HepG2 (cell line): ENCODE measurements around the gene NEURL2. TPM values are rescaled to one million over a fixed set of nuclear protein-coding genes. Genes with fewer than 3 reads are reported as not detected.

Experiments
- AGO2 ChIP-seq: fragments of 200-400 bp; formaldehyde crosslinking; optimal IDR thresholded peaks from 2 replicates; pipeline ENCODE3; 2017; ENCODE audit warnings: mild to moderate bottlenecking, low read depth, low read length, moderate library complexity
- GMEB2 ChIP-seq: IDR thresholded peaks from 2 replicates; pipeline ENCODE4 v1.6.1; 2016; ENCODE audit warnings: missing biosample characterization, missing genetic modification reagents, low read depth
- HMGXB3 ChIP-seq: sonication (generic); formaldehyde crosslinking; IDR thresholded peaks from 2 replicates; pipeline ENCODE4 v1.4.0; 2020; ENCODE audit warnings: missing genetic modification reagents, borderline replicate concordance
- KIAA2018 ChIP-seq: sonication (generic); formaldehyde crosslinking; IDR thresholded peaks from 2 replicates; pipeline ENCODE4 v1.5.0; 2020; ENCODE audit warnings: mild to moderate bottlenecking, missing genetic modification reagents, borderline replicate concordance
- LBX2 ChIP-seq: sonication (generic); formaldehyde crosslinking; IDR thresholded peaks from 2 replicates; pipeline ENCODE4 v1.5.0; 2020; ENCODE audit warnings: missing genetic modification reagents, mild to moderate bottlenecking, borderline replicate concordance
- NPAS2 ChIP-seq: sonication (generic); formaldehyde crosslinking; IDR thresholded peaks from 2 replicates; pipeline ENCODE4 v1.8.0; 2022; ENCODE audit warnings: mild to moderate bottlenecking, missing genetic modification reagents, borderline replicate concordance
- PBX3 ChIP-seq: sonication (generic); formaldehyde crosslinking; IDR thresholded peaks from 2 replicates; pipeline ENCODE4 v1.8.1; 2023; ENCODE audit warnings: missing genetic modification reagents, inconsistent platforms, borderline replicate concordance
- RFXANK ChIP-seq: IDR thresholded peaks from 2 replicates; pipeline ENCODE4 v1.6.1; 2016
- ZBTB46 ChIP-seq: sonication (generic); formaldehyde crosslinking; IDR thresholded peaks from 2 replicates; pipeline ENCODE4 v1.4.0; 2020; ENCODE audit warnings: mild to moderate bottlenecking, missing genetic modification reagents, borderline replicate concordance
- ZNF180 ChIP-seq: sonication (generic); formaldehyde crosslinking; IDR thresholded peaks from 2 replicates; pipeline ENCODE4 v1.4.0; 2020; ENCODE audit warnings: low read depth, missing genetic modification reagents, borderline replicate concordance
- ZNF205 ChIP-seq: IDR thresholded peaks from 2 replicates; pipeline ENCODE4 v1.6.1; 2018; ENCODE audit warnings: missing biosample characterization, missing genetic modification reagents
- polyA plus RNA-seq, 8 experiments: library from polyadenylated mRNA; depleted of rRNA in 3 of 8; stranded (reverse) in 7 of 8; unstranded in 1 of 8; fragments of >200 nt; fragmentation: Illumina TruSeq in 4 of 8; extraction: Trizol in 4 of 8; gene quantifications; 2 replicates each; pipeline versions ENCODE4 v1.2.1 to v1.2.3, GENCODE V29; 2011 to 2016; ENCODE audit warnings: low read depth in 4 of 8, missing spikeins in 1 of 8, mixed read lengths in 1 of 8; ENCODE audit not compliant: insufficient read depth in 1 of 8
- total RNA-seq, 5 experiments: library from RNA; depleted of rRNA; stranded (reverse); fragments of >200 nt; fragmentation: Illumina TruSeq; extraction: Trizol; gene quantifications; 2 replicates each; pipeline ENCODE4 v1.2.3, GENCODE V29; 2016; ENCODE audit warnings: low read depth in 1 of 5

NEURL2 gene
- total and polyA plus RNA-seq, 2 of the 13 experiments (the other 11 are each of a cell fraction or from before 2014, with no cell fraction given), result 7.2 to 9.7 TPM

- TF ChIP-seq AGO2 (peak; percentile 57), RFXANK (no peak), KIAA2018 (CRISPR knock-in tag) (no peak), PBX3 (CRISPR knock-in tag) (no peak), GMEB2 (CRISPR knock-in tag) (no peak), NPAS2 (CRISPR knock-in tag) (no peak), HMGXB3 (no peak), LBX2 (CRISPR knock-in tag) (no peak), ZNF180 (CRISPR knock-in tag) (no peak), ZBTB46 (CRISPR knock-in tag) (no peak), ZNF205 (CRISPR knock-in tag) (no peak)
Measured at GRCh38 chr20:45888681-45889080, 2.3 kb downstream of the NEURL2 start (continued).
